GM13977 (cell line): ENCODE results near the gene GPR107.

ENCODE experiments used
- DNase-seq: peaks from one replicate; pipeline ENCODE4 v3.0.0; 2012; ENCODE audit warnings: low spot score
- in situ Hi-C: fragments of 300-500 bp; cut with MboI; formaldehyde crosslinking; loops from one replicate; pipeline ENCODE4 v1.12.0; 2022; ENCODE audit warnings: low sequenced_read_pairs, low pct_unique_long_range_greater_than_20kb, mixed read lengths, inconsistent platforms; ENCODE audit not compliant: unreplicated experiment
- TF ChIP-seq, protein P1 (sequence below): IDR thresholded peaks from 2 replicates; pipeline ENCODE4 v1.5.1; 2012; ENCODE audit warnings: mild to moderate bottlenecking, control low read depth; ENCODE audit not compliant: insufficient read depth; ENCODE audit errors: extremely low read depth, missing control alignments

GPR107 gene

DNA sequence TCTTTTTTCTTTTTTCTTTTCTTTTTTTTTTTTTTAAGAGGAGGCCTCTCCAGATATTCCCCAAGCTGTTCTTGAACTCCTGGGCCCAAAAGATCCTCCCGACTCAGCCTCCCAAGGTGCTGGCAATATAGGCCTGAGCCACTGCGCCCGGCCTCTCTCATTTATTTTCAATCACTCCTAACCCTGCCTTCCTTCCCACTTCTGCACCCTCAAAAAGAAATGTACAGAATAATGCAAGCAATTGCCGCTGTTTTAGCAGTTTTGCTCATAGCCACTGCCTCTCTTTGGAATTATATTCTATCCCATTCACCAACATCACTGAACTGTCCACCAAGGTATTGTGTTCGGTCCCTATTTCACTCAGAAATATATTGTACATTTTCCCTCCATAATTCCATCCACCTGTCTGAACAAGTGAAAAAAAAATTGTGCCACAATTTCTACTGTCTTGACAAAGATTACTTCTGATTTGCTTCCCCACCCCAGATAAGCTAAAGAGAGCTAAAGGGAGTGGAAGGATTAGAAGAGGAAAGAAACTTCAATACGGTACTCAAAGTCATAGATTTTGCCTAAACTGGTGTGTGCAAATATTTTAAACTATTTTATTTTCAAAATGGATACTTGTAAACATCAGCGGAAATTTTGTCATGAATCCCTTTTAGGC lies 12.6 kb upstream of the GPR107 start:
- TF ChIP-seq, protein P1, sequence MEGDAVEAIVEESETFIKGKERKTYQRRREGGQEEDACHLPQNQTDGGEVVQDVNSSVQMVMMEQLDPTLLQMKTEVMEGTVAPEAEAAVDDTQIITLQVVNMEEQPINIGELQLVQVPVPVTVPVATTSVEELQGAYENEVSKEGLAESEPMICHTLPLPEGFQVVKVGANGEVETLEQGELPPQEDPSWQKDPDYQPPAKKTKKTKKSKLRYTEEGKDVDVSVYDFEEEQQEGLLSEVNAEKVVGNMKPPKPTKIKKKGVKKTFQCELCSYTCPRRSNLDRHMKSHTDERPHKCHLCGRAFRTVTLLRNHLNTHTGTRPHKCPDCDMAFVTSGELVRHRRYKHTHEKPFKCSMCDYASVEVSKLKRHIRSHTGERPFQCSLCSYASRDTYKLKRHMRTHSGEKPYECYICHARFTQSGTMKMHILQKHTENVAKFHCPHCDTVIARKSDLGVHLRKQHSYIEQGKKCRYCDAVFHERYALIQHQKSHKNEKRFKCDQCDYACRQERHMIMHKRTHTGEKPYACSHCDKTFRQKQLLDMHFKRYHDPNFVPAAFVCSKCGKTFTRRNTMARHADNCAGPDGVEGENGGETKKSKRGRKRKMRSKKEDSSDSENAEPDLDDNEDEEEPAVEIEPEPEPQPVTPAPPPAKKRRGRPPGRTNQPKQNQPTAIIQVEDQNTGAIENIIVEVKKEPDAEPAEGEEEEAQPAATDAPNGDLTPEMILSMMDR = no peak
- no peak for DNase-seq
- in situ Hi-C loops = no loop called here

DNA sequence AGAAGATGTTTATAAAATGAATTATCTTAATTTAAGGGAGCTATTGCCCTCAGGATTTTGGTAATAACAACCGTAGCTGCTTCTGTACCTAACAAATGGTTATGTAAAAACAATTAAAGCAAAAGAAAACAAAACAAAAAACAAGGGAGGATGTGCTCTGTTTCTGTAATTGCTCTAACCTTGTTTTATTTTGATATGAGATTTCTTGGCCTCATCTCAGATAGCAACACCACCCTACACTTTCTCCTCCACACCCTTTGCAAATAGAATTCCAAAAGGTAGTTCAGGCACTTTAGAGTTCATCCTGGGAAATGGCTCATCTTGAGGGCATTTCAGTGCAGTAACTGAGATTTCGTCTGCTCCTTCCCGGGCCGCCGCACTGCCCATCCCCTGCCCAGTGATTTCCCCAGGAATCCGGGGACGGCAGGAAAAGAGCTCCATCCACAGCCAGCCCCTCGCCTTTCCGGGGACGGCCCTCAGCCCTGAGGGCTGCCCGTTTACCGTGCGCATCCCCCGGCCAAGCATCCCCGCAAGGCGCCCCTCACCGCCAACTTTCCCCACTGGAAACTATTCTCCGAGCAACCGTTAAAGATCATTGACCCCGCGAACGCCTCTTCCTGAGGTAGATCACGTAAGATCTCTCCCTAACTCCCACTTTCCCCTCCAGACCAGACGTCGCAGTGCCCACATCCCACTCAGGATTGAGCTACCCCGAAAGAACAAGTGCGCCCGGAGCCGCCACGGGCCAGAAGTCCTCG lies 11.9 kb upstream of the GPR107 start:
- no peak for DNase-seq
- TF ChIP-seq, protein P1 = no peak
- in situ Hi-C loops = no loop called here

DNA sequence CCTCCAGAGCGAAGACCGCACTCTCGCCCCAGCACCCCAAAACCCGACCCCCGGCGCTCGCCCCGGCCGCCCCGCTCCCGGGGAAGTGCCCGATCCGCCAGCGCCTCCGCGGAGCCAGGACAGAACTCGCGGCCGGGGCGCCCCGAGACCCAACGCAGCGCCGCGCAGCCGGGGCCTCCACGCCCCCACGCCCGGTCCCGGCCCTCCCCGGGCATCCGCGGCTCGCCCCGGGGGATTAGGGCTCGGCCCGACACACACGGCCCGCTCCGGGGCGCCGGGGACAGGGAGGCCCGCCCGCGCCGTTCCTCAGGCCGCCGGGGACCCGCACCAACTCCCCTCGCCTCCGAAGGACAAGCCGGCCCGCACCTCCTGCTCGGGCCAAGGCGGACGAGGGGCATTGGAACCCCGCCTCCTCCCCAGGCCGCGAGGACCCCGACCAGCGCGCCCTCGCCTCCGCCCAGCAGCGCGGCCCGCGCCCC lies 11.3 kb upstream of the GPR107 start:
- TF ChIP-seq, protein P1 = no peak
- no peak for DNase-seq
- in situ Hi-C loops = no loop called here

DNA sequence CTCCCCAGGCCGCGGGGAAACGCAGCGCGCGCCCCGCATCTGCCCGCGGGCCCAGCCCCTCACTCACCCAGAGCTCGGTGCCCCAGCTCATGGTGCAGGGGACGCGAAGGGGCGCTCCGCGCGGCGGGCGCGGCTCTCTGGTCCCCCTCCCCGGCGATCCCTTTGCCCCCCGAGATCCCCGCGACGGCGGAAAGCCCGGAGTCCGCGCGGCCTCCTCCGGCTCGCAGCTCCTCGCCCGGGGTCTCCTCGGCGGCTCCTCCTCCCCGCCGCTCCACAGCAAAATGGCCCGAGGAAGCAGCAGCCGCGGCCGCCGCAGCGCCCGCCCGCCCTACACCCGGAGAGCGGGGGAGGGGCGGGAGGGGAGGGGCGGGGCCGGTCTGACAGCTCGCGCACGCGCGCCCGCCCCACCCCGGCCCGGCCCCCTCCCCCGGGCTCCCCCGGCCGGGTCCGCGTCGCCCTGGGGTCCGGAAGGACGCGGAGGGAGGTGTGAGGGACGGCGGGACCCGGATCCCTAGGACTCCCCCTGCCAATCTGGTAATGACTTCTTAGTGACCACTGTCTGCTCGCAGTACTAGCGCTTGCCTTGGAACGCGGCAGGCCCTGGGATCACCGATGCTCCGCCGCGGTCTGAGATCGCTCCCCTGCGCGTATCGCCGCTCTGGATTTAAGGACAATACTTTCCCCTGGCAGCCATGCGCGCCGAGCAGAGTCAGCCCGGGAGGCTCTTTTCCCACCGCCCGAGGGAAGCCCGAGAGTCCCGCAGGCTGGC lies 10.6 kb upstream of the GPR107 start, which contains the start of gene FNBP1:
Gene FNBP1, minus strand, starts transcription at position 305 of the 769 bp plus-strand sequence. Its CDS starts 214 bp downstream, at position 91.
- peak; percentile 94 for DNase-seq
- in situ Hi-C loops = no loop called here
- TF ChIP-seq, protein P1 = no peak

DNA sequence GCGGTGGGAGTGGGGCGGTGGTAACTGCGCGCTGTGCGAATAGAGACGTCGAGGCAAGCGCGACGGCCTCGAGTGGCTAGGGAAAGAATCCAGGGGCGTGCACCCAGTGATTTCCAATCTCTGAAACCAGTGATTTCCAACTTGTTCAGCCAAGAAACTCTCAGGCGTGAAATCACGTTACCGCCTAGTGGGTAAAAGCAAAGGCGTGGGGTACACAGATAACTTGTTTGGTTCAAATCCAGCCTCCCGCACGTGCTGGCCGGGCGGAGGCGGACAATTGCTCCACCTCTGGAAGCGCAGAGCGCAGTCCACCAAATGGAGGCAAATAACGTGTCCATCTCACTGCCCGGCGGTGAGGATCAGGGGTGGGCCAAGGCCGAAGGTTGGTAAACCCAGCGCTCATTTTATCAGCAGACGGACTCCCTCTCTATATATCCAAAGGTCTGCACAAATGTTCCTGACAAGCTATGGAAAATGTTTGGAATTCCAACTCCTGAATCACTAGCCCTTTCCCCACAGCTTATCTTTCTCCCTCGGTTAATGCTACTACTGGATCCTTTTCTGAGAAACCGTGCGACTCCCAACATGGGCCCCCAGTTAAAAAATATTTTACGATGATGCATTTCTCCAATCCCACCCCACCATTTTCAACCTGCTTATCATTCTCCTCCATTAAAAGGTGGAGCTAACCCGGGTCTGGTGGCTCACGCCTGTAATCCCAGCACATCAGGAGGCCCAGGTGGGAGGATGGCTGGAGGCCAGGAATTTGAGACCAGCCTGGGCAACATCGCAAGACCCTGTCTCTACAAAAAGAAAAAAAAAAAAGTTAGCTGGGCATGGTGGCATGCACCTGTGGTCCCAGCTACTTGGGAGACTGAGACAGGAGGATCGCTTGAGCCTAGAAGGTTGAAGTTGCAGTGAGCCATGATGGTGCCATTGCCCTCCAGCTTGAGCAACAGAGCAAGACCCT lies 9.8 kb upstream of the GPR107 start:
- TF ChIP-seq, protein P1 = no peak
- in situ Hi-C loops = no loop called here
- DNase-seq = no peak
